Measurements from ENCODE around the gene INKA2.
"Not testable (repeated sequence)": the region's sequence is repeated elsewhere in the genome, so short reads cannot be mapped to it uniquely, and the experiment has no call there.

INKA2 gene

GRCh38 chr1:111749628-111750027, 10.4 kb upstream of the INKA2 start:
- DNase-seq (ENCODE audit: low read depth), result no peak

- no peak for DNase-seq (ENCODE audit: low read depth)
Measured at GRCh38 chr1:111747947-111748346, 8.8 kb upstream of the INKA2 start.

GRCh38 chr1:111747282-111747734, 8.1 kb upstream of the INKA2 start:
- DNase-seq (ENCODE audit: low read depth), result no peak

- DNase-seq (ENCODE audit: low read depth), result no peak
Measured at GRCh38 chr1:111746614-111746999, 7.4 kb upstream of the INKA2 start.

GRCh38 chr1:111745675-111746613, 6.7 kb upstream of the INKA2 start:
- no peak for DNase-seq (ENCODE audit: low read depth)

- no peak for DNase-seq (ENCODE audit: low read depth)
Measured at GRCh38 chr1:111743679-111744101, 4.5 kb upstream of the INKA2 start.

- no peak for DNase-seq (ENCODE audit: low read depth)
Measured at GRCh38 chr1:111742938-111743549, 3.8 kb upstream of the INKA2 start.

GRCh38 chr1:111742292-111742691, 3.1 kb upstream of the INKA2 start:
- DNase-seq (ENCODE audit: low read depth), result not testable (repeated sequence)

GRCh38 chr1:111739925-111740765, 950 bp upstream of the INKA2 start:
- no peak for DNase-seq (ENCODE audit: low read depth)

- DNase-seq (ENCODE audit: low read depth), result no peak
Measured at GRCh38 chr1:111738436-111739193, 580 bp downstream of the INKA2 start.

- no peak for DNase-seq (ENCODE audit: low read depth)
Measured at GRCh38 chr1:111738133-111738435, 1.1 kb downstream of the INKA2 start.

- DNase-seq (ENCODE audit: low read depth), result no peak
Measured at GRCh38 chr1:111737216-111738132, 1.7 kb downstream of the INKA2 start.

GRCh38 chr1:111736548-111737215, 2.5 kb downstream of the INKA2 start:
- DNase-seq (ENCODE audit: low read depth), result no peak

GRCh38 chr1:111735858-111736544, 3.2 kb downstream of the INKA2 start:
- no peak for DNase-seq (ENCODE audit: low read depth)

- no peak for DNase-seq (ENCODE audit: low read depth)
Measured at GRCh38 chr1:111735321-111735720, 3.9 kb downstream of the INKA2 start.

GRCh38 chr1:111734856-111735255, 4.3 kb downstream of the INKA2 start:
- DNase-seq (ENCODE audit: low read depth), result no peak

GRCh38 chr1:111734426-111734825, 4.8 kb downstream of the INKA2 start:
- no peak for DNase-seq (ENCODE audit: low read depth)

- no peak for DNase-seq (ENCODE audit: low read depth)
Measured at GRCh38 chr1:111733992-111734341, 5.2 kb downstream of the INKA2 start.

- no peak for DNase-seq (ENCODE audit: low read depth)
Measured at GRCh38 chr1:111733183-111733991, 5.8 kb downstream of the INKA2 start.

Data from stimulated activated CD8-positive, alpha-beta memory T cell treated with anti-CD3 and anti-CD28 coated beads, Interleukin-15, amount 100 ng/mL, for 24 hours (primary cell).